Measurements from ENCODE around the gene ZNF330. TPM values are rescaled to one million over a fixed set of nuclear protein-coding genes. Genes with fewer than 3 reads are reported as not detected.

Gene ZNF330
- total RNA-seq: 10 to 100 TPM; 32.6 to 48.2 (median 35.9) TPM
- polyA plus RNA-seq: 10 to 100 TPM; 18.5 to 25.0 (median 23.4) TPM

GRCh38 chr4:141220691-141221659 lies at the start of gene ZNF330:
TSS of gene ZNF330 (plus strand) at chr4:141220895. CDS start at chr4:141222372, 1,477 bp downstream.
- Histone ChIP-seq H3K9me3 (no peaks in the 10 kb centered on the region), H3K27me3 (no peaks in the 10 kb centered on the region), H3K27ac (peak within 1 kb of the TSS; percentile 96 to 100 (median 98)), H3K36me3 (peaks cover 0 to 36% (median 0%) of the 10 kb centered on the region in 4 donors), H3K4me1 (peaks cover 0 to 39% (median 21%) of the 10 kb centered on the region in 4 donors), H3K4me3 (peak within 1 kb of the TSS; percentile 79 to 97 (median 94))
- TF ChIP-seq POLR2AphosphoS5 (IDR thresholded peaks at IDR 0.05): peak; percentile 98 to 99 (median 99)
- TF ChIP-seq EP300 (IDR thresholded peaks at IDR 0.05): peak in 1 of 4 donors; percentile 61
- TF ChIP-seq CTCF (IDR thresholded peaks at IDR 0.05): no peak
- TF ChIP-seq POLR2A (IDR thresholded peaks at IDR 0.05): peak; percentile 85 to 93
- intact Hi-C loops (cut with DNase I): loop anchor here (5.0 kb wide), 2 partner anchors 64 to 359 kb away; no protein-coding TSS in a partner anchor
- WGBS, 2 donors: 0% methylated on average over 57 of the region's 57 CpGs
- DNase-seq: peak; percentile 95

- WGBS, 2 donors: 51 to 64% methylated on average over 1 of the region's 1 CpG
- Histone ChIP-seq H3K9me3 (no peaks in the 10 kb centered on the region), H3K27me3 (no peaks in the 10 kb centered on the region), H3K27ac (no peak overlapping the region), H3K4me3 (no peak overlapping the region), H3K36me3 (no peaks in the 10 kb centered on the region), H3K4me1 (no peaks in the 10 kb centered on the region)
- intact Hi-C loops (cut with DNase I): no loop called here
- TF ChIP-seq POLR2A (IDR thresholded peaks at IDR 0.05): no peak
- no peak for TF ChIP-seq POLR2AphosphoS5 (IDR thresholded peaks at IDR 0.05)
- no peak for TF ChIP-seq CTCF (IDR thresholded peaks at IDR 0.05)
- no peak for TF ChIP-seq EP300 (IDR thresholded peaks at IDR 0.05)
- no peak for DNase-seq
These were observed 46.2 kb upstream of the ZNF330 start for GRCh38 chr4:141174457-141174856.

GRCh38 chr4:141177171-141177570 lies 43.5 kb upstream of the ZNF330 start:
- no peak for DNase-seq
- no peaks in the 10 kb centered on the region for H3K9me3 ChIP-seq
- 51 to 75% methylated on average over 1 of the region's 1 CpG for WGBS, 2 donors
- H3K4me3 ChIP-seq: no peak overlapping the region
- H3K36me3 ChIP-seq: no peaks in the 10 kb centered on the region
- intact Hi-C loops (cut with DNase I): no loop called here
- H3K27me3 ChIP-seq: no peaks in the 10 kb centered on the region
- TF ChIP-seq CTCF (IDR thresholded peaks at IDR 0.05): no peak
- no peak for TF ChIP-seq POLR2A (IDR thresholded peaks at IDR 0.05)
- H3K27ac ChIP-seq: no peak overlapping the region
- H3K4me1 ChIP-seq: no peaks in the 10 kb centered on the region

GRCh38 chr4:141179474-141180373 lies 41.0 kb upstream of the ZNF330 start:
- no peaks in the 10 kb centered on the region for H3K27me3 ChIP-seq
- TF ChIP-seq EP300 (IDR thresholded peaks at IDR 0.05) (no peak), CTCF (IDR thresholded peaks at IDR 0.05) (no peak), POLR2A (IDR thresholded peaks at IDR 0.05) (no peak), POLR2AphosphoS5 (IDR thresholded peaks at IDR 0.05) (no peak)
- H3K4me3 ChIP-seq: no peak overlapping the region
- H3K9me3 ChIP-seq: no peaks in the 10 kb centered on the region
- no peak overlapping the region for H3K27ac ChIP-seq
- WGBS, 2 donors: 60 to 65% methylated on average over 8 of the region's 8 CpGs
- no peaks in the 10 kb centered on the region for H3K36me3 ChIP-seq
- intact Hi-C loops (cut with DNase I): no loop called here
- no peaks in the 10 kb centered on the region for H3K4me1 ChIP-seq
- no peak for DNase-seq
